H9 (cell line): Measurements from ENCODE around the gene FRAT1. TPM values are rescaled to one million over a fixed set of nuclear protein-coding genes. Genes with fewer than 3 reads are reported as not detected.

Experiments used
- DNase-seq: peaks from one replicate; pipeline ENCODE4 v3.0.0-alpha.2; 2017
- H2AFZ ChIP-seq: one replicate; pipeline ENCODE4 v1.6.1; 2013; ENCODE audit warnings: mild to moderate bottlenecking, low read length, control low read depth, moderate library complexity
- H2AK5ac ChIP-seq: 2 replicates; pipeline ENCODE4 v1.6.1; 2013; ENCODE audit warnings: low read length, control low read depth, mixed read lengths; ENCODE audit not compliant: insufficient read length
- H2BK120ac ChIP-seq: one replicate; pipeline ENCODE4 v1.6.1; 2013; ENCODE audit warnings: low read depth, mild to moderate bottlenecking, low read length, control low read depth, inconsistent platforms; ENCODE audit not compliant: poor library complexity, severe bottlenecking
- H2BK12ac ChIP-seq: 2 replicates; pipeline ENCODE4 v1.6.1; 2013; ENCODE audit warnings: low read length, control low read depth, mixed read lengths, low read depth; ENCODE audit not compliant: insufficient read length
- H2BK15ac ChIP-seq: 2 replicates; pipeline ENCODE4 v1.6.1; 2013; ENCODE audit warnings: low read depth, low read length, control low read depth
- H2BK20ac ChIP-seq: one replicate; pipeline ENCODE4 v1.6.1; 2013; ENCODE audit warnings: low read depth, mild to moderate bottlenecking, low read length, control low read depth, inconsistent platforms; ENCODE audit not compliant: poor library complexity, severe bottlenecking
- H2BK5ac ChIP-seq: 2 replicates; pipeline ENCODE4 v1.6.1; 2013; ENCODE audit warnings: low read length, control low read depth, mixed read lengths; ENCODE audit not compliant: insufficient read length
- H3K14ac ChIP-seq: 2 replicates; pipeline ENCODE4 v1.6.1; 2013; ENCODE audit warnings: low read length, control low read depth; ENCODE audit not compliant: insufficient read depth
- H3K18ac ChIP-seq: 2 replicates; pipeline ENCODE4 v1.6.1; 2013; ENCODE audit warnings: low read depth, mild to moderate bottlenecking, mixed read lengths, low read length, control low read depth; ENCODE audit not compliant: insufficient read length
- H3K23ac ChIP-seq: 2 replicates; pipeline ENCODE4 v1.6.1; 2013; ENCODE audit warnings: low read length, control low read depth, mixed read lengths, low read depth; ENCODE audit not compliant: insufficient read length
- H3K23me2 ChIP-seq: 2 replicates; pipeline ENCODE4 v1.6.1; 2013; ENCODE audit warnings: low read depth, mild to moderate bottlenecking, mixed read lengths, low read length, control low read depth; ENCODE audit not compliant: insufficient read length, poor library complexity, severe bottlenecking
- H3K27ac ChIP-seq: 2 replicates; pipeline ENCODE4 v1.5.1; 2013; ENCODE audit warnings: low read length, control low read depth, mixed read lengths, low read depth; ENCODE audit not compliant: insufficient read length
- H3K27me3 ChIP-seq: 2 replicates; pipeline ENCODE4 v1.6.1; 2013; ENCODE audit warnings: low read length, control low read depth, inconsistent platforms; ENCODE audit not compliant: insufficient read depth
- H3K4ac ChIP-seq: 2 replicates; pipeline ENCODE4 v1.6.1; 2013; ENCODE audit warnings: low read depth, mild to moderate bottlenecking, control low read depth, inconsistent platforms, low read length, moderate library complexity
- H3K4me1 ChIP-seq: 2 replicates; pipeline ENCODE4 v1.6.1; 2013; ENCODE audit warnings: low read length, control low read depth, inconsistent platforms; ENCODE audit not compliant: insufficient read depth
- H3K4me2 ChIP-seq: 2 replicates; pipeline ENCODE4 v1.6.1; 2013; ENCODE audit warnings: low read length, control low read depth, mixed read lengths; ENCODE audit not compliant: insufficient read length, insufficient read depth
- H3K56ac ChIP-seq: 2 replicates; pipeline ENCODE4 v1.6.1; 2013; ENCODE audit warnings: low read depth, mild to moderate bottlenecking, mixed read lengths, low read length, control low read depth; ENCODE audit not compliant: insufficient read length
- H3K79me1 ChIP-seq: 2 replicates; pipeline ENCODE4 v1.6.1; 2013; ENCODE audit warnings: low read depth, mild to moderate bottlenecking, moderate library complexity, low read length, control low read depth, inconsistent platforms; ENCODE audit not compliant: insufficient read depth, poor library complexity, severe bottlenecking
- H3K79me2 ChIP-seq: 2 replicates; pipeline ENCODE4 v1.6.1; 2013; ENCODE audit warnings: low read length, control low read depth, inconsistent platforms; ENCODE audit not compliant: insufficient read depth
- H3K9ac ChIP-seq: 2 replicates; pipeline ENCODE4 v1.6.1; 2013; ENCODE audit warnings: low read length, control low read depth, mixed read lengths; ENCODE audit not compliant: insufficient read length; ENCODE audit errors: extremely low read depth
- H3K9me3 ChIP-seq: one replicate; pipeline ENCODE4 v1.6.1; 2013; ENCODE audit warnings: low read depth, low read length, inconsistent platforms; ENCODE audit not compliant: control insufficient read depth
- H3T11ph ChIP-seq: one replicate; pipeline ENCODE4 v1.6.1; 2013; ENCODE audit warnings: mild to moderate bottlenecking, low read length, control low read depth, inconsistent platforms
- H4K20me1 ChIP-seq: one replicate; pipeline ENCODE4 v1.6.1; 2013; ENCODE audit not compliant: control insufficient read depth, insufficient read length, insufficient read depth
- H4K5ac ChIP-seq: 2 replicates; pipeline ENCODE4 v1.6.1; 2013; ENCODE audit warnings: low read depth, mild to moderate bottlenecking, mixed read lengths, low read length, control low read depth; ENCODE audit not compliant: insufficient read length
- H4K8ac ChIP-seq: replicated peaks from 2 replicates; pipeline ENCODE4 v1.6.1; 2013; ENCODE audit warnings: low read length, control low read depth, mixed read lengths, low read depth; ENCODE audit not compliant: insufficient read length
- H4K91ac ChIP-seq: 2 replicates; pipeline ENCODE4 v1.6.1; 2013; ENCODE audit warnings: low read depth, mild to moderate bottlenecking, moderate library complexity, mixed read lengths, low read length, control low read depth; ENCODE audit not compliant: insufficient read length
- H3K27ac Mint-ChIP-seq, 3 experiments: 2 replicates in 2 of 3; 3 replicates in 1 of 3; pipeline ENCODE4 v1.8.0; 2020 to 2021; ENCODE audit warnings: mixed read lengths in 3 of 3, mild to moderate bottlenecking in 1 of 3, moderate library complexity in 1 of 3
- H3K27me3 Mint-ChIP-seq: 2 replicates; pipeline ENCODE4 v1.8.0; 2021; ENCODE audit warnings: low read depth, mild to moderate bottlenecking, moderate library complexity, mixed read lengths
- H3K36me3 Mint-ChIP-seq, 3 experiments: 2 replicates in 2 of 3; 3 replicates in 1 of 3; pipeline ENCODE4 v1.8.0; 2020 to 2021; ENCODE audit warnings: low read depth in 3 of 3, mixed read lengths in 3 of 3; ENCODE audit not compliant: insufficient read depth in 1 of 3
- H3K4me1 Mint-ChIP-seq, 2 experiments: 2 replicates each; pipeline ENCODE4 v1.8.0; 2020; ENCODE audit warnings: mixed read lengths in 2 of 2
- H3K4me3 Mint-ChIP-seq, 2 experiments: 2 replicates in 1 of 2; 3 replicates in 1 of 2; pipeline ENCODE4 v1.8.0; 2020 to 2021; ENCODE audit warnings: mild to moderate bottlenecking in 2 of 2, mixed read lengths in 2 of 2, moderate library complexity in 1 of 2
- H3K9me3 Mint-ChIP-seq, 2 experiments: 2 replicates in 1 of 2; 3 replicates in 1 of 2; pipeline ENCODE4 v1.8.0; 2020; ENCODE audit warnings: mild to moderate bottlenecking in 2 of 2, mixed read lengths in 2 of 2, moderate library complexity in 1 of 2
- WGBS: extraction: QIAGEN DNeasy Blood & Tissue Kit; methylation state at CpG from one replicate; pipeline ENCODE4 v1.1.7; 2013; ENCODE audit warnings: missing lambda C conversion rate, low lambda C conversion rate, mixed read lengths; ENCODE audit not compliant: insufficient read length; ENCODE audit errors: extremely low coverage; 5-methylcytosine and 5-hydroxymethylcytosine counted together
- total RNA-seq: library from RNA; stranded (reverse); gene quantifications from 2 replicates; pipeline ENCODE4 v1.2.1, GENCODE V29; 2021
- TF ChIP-seq, protein P1 (sequence below): fragments of 200-600 bp; sonication (generic); conservative IDR thresholded peaks from 3 replicates; pipeline ENCODE4 v1.8.0; 2021; ENCODE audit warnings: antibody characterized with exemption, mild to moderate bottlenecking

FRAT1 gene
- total RNA-seq, 1 experiment from 2014 or later = 7.3 TPM

DNA sequence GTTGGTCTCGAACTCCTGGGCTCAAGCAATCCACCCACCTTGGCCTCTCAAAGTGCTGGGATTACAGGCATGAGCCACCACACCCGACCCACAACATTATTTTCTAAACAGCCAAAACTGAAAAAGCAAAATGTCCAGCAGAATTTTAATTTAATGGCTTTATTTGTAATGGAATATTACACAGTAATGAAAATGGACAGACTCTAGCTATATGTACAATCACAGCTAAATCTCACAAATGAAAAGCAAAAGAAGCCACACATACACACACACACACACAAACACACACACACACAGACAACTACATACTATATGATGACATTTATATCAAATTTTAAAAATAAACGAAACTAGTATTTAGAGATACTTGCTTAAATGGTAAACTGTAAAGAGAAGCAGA is 45.4 kb upstream of the FRAT1 start:
- peaks cover 8 to 13% of the 10 kb centered on the region in 2 experiments for H3K4me1 Mint-ChIP-seq
- no peak overlapping the region for H2BK15ac ChIP-seq
- no peaks in the 10 kb centered on the region for H3K23me2 ChIP-seq
- TF ChIP-seq, protein P1, sequence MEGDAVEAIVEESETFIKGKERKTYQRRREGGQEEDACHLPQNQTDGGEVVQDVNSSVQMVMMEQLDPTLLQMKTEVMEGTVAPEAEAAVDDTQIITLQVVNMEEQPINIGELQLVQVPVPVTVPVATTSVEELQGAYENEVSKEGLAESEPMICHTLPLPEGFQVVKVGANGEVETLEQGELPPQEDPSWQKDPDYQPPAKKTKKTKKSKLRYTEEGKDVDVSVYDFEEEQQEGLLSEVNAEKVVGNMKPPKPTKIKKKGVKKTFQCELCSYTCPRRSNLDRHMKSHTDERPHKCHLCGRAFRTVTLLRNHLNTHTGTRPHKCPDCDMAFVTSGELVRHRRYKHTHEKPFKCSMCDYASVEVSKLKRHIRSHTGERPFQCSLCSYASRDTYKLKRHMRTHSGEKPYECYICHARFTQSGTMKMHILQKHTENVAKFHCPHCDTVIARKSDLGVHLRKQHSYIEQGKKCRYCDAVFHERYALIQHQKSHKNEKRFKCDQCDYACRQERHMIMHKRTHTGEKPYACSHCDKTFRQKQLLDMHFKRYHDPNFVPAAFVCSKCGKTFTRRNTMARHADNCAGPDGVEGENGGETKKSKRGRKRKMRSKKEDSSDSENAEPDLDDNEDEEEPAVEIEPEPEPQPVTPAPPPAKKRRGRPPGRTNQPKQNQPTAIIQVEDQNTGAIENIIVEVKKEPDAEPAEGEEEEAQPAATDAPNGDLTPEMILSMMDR = no peak
- no peak overlapping the region for H3K4me2 ChIP-seq
- H3K9me3 Mint-ChIP-seq = peaks cover 11 to 19% of the 10 kb centered on the region in 2 experiments; a peak in 4 of 5 replicates
- H3K27me3 ChIP-seq = no peaks in the 10 kb centered on the region
- WGBS = no CpG with 5 or more reads among the region's 3 CpGs
- H3K4ac ChIP-seq = no peak overlapping the region
- no peaks in the 10 kb centered on the region; the same call in 1 of the 2 replicates for H3K79me2 ChIP-seq
- no peaks in the 10 kb centered on the region for H4K20me1 ChIP-seq
- peaks cover 5 to 35% (median 7%) of the 10 kb centered on the region in 3 experiments; a peak in 6 of 7 replicates for H3K36me3 Mint-ChIP-seq
- H4K8ac ChIP-seq = no peak overlapping the region
- H3K14ac ChIP-seq = no peak overlapping the region
- no peaks in the 10 kb centered on the region for H3K9me3 ChIP-seq
- H2AFZ ChIP-seq = no peak overlapping the region
- no peak overlapping the region for H3K18ac ChIP-seq
- no peak overlapping the region for H2BK120ac ChIP-seq
- no peak overlapping the region for H3T11ph ChIP-seq
- H3K79me1 ChIP-seq = peaks cover 3% of the 10 kb centered on the region
- no peak overlapping the region for H3K56ac ChIP-seq
- no peak overlapping the region for H3K23ac ChIP-seq
- H3K27ac Mint-ChIP-seq = no peak overlapping the region
- DNase-seq = no peak
- H2BK20ac ChIP-seq = no peak overlapping the region
- no peaks in the 10 kb centered on the region for H3K27me3 Mint-ChIP-seq
- H3K9ac ChIP-seq = no peak overlapping the region
- no peak overlapping the region for H4K5ac ChIP-seq
- H3K4me3 Mint-ChIP-seq = no peak overlapping the region
- no peak overlapping the region for H4K91ac ChIP-seq
- H2BK12ac ChIP-seq = no peak overlapping the region
- no peaks in the 10 kb centered on the region for H3K4me1 ChIP-seq
- no peak overlapping the region for H3K27ac ChIP-seq
- H2BK5ac ChIP-seq = no peak overlapping the region
- no peak overlapping the region for H2AK5ac ChIP-seq
